ENCODE data around the gene ZFTA. TPM values are rescaled to one million over a fixed set of nuclear protein-coding genes. Genes with fewer than 3 reads are reported as not detected.

The ZFTA gene
- total and polyA plus RNA-seq, 2 donors (not counting 3 experiments of a cell fraction or from before 2014, with no cell fraction given) = 9.9 to 25.2 TPM

DNA sequence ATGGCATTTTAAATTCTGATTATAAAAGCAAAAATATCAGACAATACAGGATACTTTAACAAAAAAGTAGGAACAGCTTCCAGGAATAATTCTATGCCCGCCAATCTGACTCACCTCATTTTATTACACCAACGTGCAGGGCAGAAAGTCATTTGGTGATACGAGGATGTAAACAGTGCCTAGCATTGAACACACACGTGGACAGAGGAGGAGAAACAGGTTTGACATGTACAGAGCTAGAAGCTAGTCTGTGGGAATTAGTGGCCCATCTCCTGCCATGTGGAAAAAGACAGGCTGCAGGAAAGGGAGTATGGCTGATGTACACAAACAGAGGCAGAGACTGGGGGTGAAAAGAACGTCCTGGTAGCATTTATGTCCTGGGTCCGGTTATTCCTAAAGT is 35.7 kb upstream of the ZFTA start:
- H3K4me2 ChIP-seq (ENCODE audit: insufficient read depth, low read length) = no peak overlapping the region
- H2AFZ ChIP-seq (ENCODE audit: low read depth, low read length) = no peak overlapping the region
- no peaks in the 10 kb centered on the region for H3K27me3 ChIP-seq (ENCODE audit: control insufficient read depth in 2 of 2, insufficient read depth in 2 of 2, low read length in 2 of 2)
- CTCF ChIA-PET = interaction anchor here (1.6 kb wide), 1 partner anchor 25 kb away, joined by 3 read pairs; no protein-coding TSS in a partner anchor
- no peak for DNase-seq (ENCODE audit: low read depth, low spot score)
- TF ChIP-seq JUN (IDR thresholded peaks at IDR 0.05; ENCODE audit: borderline replicate concordance, insufficient read depth, insufficient read length, low read depth) (no peak), EZH2 (IDR thresholded peaks at IDR 0.05; ENCODE audit: borderline replicate concordance, low read depth, low read length, severe bottlenecking) (no peak), POLR2A (IDR thresholded peaks at IDR 0.05; ENCODE audit: low read depth, low read length) (no peak), FOS (IDR thresholded peaks at IDR 0.05; ENCODE audit: borderline replicate concordance, insufficient read depth, low read length) (no peak), POLR2AphosphoS5 (IDR thresholded peaks at IDR 0.05; ENCODE audit: insufficient read depth, low read depth, low read length) (no peak), MYC (IDR thresholded peaks at IDR 0.05; ENCODE audit: low read depth, low read length) (no peak), GATA2 (IDR thresholded peaks at IDR 0.05; ENCODE audit: insufficient read depth, insufficient read length, low read depth, low read length) (no peak)
- TF ChIP-seq, protein P1, sequence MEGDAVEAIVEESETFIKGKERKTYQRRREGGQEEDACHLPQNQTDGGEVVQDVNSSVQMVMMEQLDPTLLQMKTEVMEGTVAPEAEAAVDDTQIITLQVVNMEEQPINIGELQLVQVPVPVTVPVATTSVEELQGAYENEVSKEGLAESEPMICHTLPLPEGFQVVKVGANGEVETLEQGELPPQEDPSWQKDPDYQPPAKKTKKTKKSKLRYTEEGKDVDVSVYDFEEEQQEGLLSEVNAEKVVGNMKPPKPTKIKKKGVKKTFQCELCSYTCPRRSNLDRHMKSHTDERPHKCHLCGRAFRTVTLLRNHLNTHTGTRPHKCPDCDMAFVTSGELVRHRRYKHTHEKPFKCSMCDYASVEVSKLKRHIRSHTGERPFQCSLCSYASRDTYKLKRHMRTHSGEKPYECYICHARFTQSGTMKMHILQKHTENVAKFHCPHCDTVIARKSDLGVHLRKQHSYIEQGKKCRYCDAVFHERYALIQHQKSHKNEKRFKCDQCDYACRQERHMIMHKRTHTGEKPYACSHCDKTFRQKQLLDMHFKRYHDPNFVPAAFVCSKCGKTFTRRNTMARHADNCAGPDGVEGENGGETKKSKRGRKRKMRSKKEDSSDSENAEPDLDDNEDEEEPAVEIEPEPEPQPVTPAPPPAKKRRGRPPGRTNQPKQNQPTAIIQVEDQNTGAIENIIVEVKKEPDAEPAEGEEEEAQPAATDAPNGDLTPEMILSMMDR (IDR thresholded peaks at IDR 0.05; ENCODE audit: extremely low read depth in 1 of 2, insufficient read depth in 1 of 2, low read depth in 1 of 2, low read length in 2 of 2) = no peak
- TF ChIP-seq, protein P2, sequence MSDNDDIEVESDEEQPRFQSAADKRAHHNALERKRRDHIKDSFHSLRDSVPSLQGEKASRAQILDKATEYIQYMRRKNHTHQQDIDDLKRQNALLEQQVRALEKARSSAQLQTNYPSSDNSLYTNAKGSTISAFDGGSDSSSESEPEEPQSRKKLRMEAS (IDR thresholded peaks at IDR 0.05; ENCODE audit: insufficient read depth, insufficient read length) = no peak
- no peaks in the 10 kb centered on the region for H3K36me3 ChIP-seq (ENCODE audit: control insufficient read depth in 2 of 2, extremely low read depth in 1 of 2, insufficient read depth in 2 of 2, low read length in 2 of 2)
- no peaks in the 10 kb centered on the region for H4K20me1 ChIP-seq (replicated peaks; ENCODE audit: control insufficient read depth, extremely low read depth, insufficient read depth, low read length)
- no peak for FAIRE-seq
- no peaks in the 10 kb centered on the region for H3K9me1 ChIP-seq (replicated peaks; ENCODE audit: control insufficient read depth, extremely low read depth, insufficient read depth, low read length)
- no peak overlapping the region for H3K9ac ChIP-seq (replicated peaks; ENCODE audit: extremely low read depth, insufficient read depth, low read length)
- H3K4me3 ChIP-seq (replicated peaks in 1 of 3; ENCODE audit: insufficient read depth in 1 of 3, low read depth in 1 of 3, low read length in 3 of 3) = no peak overlapping the region
- no peaks in the 10 kb centered on the region for H3K79me2 ChIP-seq (ENCODE audit: control insufficient read depth, insufficient read depth, low read length)
- POLR2A ChIA-PET = no interaction called here
- dilution Hi-C loops (cut with MboI; ENCODE audit: extremely low pct_ligation_motif_present, low sequenced_read_pairs) (no loop called here), intact Hi-C loops (cut with micrococcal nuclease) (no loop called here)
- no TSS peak for BruUV-seq (replicated peaks)
- H3K4me1 ChIP-seq (ENCODE audit: control insufficient read depth, extremely low read depth, insufficient read depth, low read length) = peaks cover 4% of the 10 kb centered on the region
- no peaks in the 10 kb centered on the region for H3K9me3 ChIP-seq (replicated peaks; ENCODE audit: control insufficient read depth, insufficient read depth, low read length)
- H3K27ac ChIP-seq (ENCODE audit: insufficient read depth, low read depth, low read length) = no peak overlapping the region
